K562 (cell line): ENCODE data around the gene ERBB3. TPM values are rescaled to one million over a fixed set of nuclear protein-coding genes. Genes with fewer than 3 reads are reported as not detected.

Source experiments
- FOS ChIP-seq: IDR thresholded peaks from 3 replicates; pipeline ENCODE4 v1.6.1; 2011; ENCODE audit not compliant: insufficient read length; ENCODE audit errors: extremely low read depth
- GABPB1 ChIP-seq: sonication (generic); formaldehyde crosslinking; IDR thresholded peaks from 2 replicates; pipeline ENCODE4 v1.8.0; 2022; ENCODE audit warnings: mild to moderate bottlenecking, missing genetic modification reagents
- POLR2H ChIP-seq: IDR thresholded peaks from 2 replicates; pipeline ENCODE4 v1.6.1; 2016; ENCODE audit warnings: missing genetic modification characterization, low read depth, mild to moderate bottlenecking, control low read depth, missing compliant biosample characterization, moderate library complexity
- ZNF124 ChIP-seq: sonication (generic); formaldehyde crosslinking; IDR thresholded peaks from 2 replicates; pipeline ENCODE4 v1.8.1; 2022; ENCODE audit warnings: missing genetic modification reagents
- polyA plus RNA-seq, 8 experiments: library from polyadenylated mRNA; depleted of rRNA in 4 of 8; stranded (reverse) in 5 of 8; unstranded in 3 of 8; fragments of >200 nt; fragmentation: Nextera tagmentation in 2 of 8; fragmentation: Illumina TruSeq in 1 of 8; extraction: Ambion mirVana in 2 of 8; extraction: Trizol in 1 of 8; gene quantifications; 2 replicates each; pipeline versions ENCODE4 v1.2.1 to v1.2.3, GENCODE V29; 2011 to 2014; ENCODE audit warnings: inconsistent platforms in 1 of 8, missing spikeins in 1 of 8
- total RNA-seq, 7 experiments: library from RNA; depleted of rRNA in 6 of 7; stranded (reverse); fragments of >200 nt in 6 of 7; fragmentation: Illumina TruSeq in 2 of 7; extraction: Trizol in 2 of 7; gene quantifications; 2 replicates each; pipeline versions ENCODE4 v1.2.1 to v1.2.3, GENCODE V29; 2011 to 2021; ENCODE audit warnings: low replicate concordance in 1 of 7
- TF ChIP-seq, protein P1 (sequence below): fragments of 450-650 bp; IDR thresholded peaks from 2 replicates; pipeline ENCODE4 v1.6.1; 2016; ENCODE audit warnings: mild to moderate bottlenecking, moderate library complexity
- TF ChIP-seq, protein P2 (sequence below): fragments of 200-800 bp; sonication (Bioruptor generic); IDR thresholded peaks from 2 replicates; pipeline ENCODE4 v1.6.1; 2017; ENCODE audit warnings: missing genetic modification characterization, missing compliant biosample characterization
- TF ChIP-seq, protein P3 (sequence below), 2 experiments: fragments of 200-800 bp in 1 of 2; sonication (Bioruptor generic) in 1 of 2; sonication (generic) in 1 of 2; formaldehyde crosslinking in 1 of 2; IDR thresholded peaks in 1 of 2; conservative IDR thresholded peaks in 1 of 2; 2 replicates each; pipeline versions ENCODE4 v1.5.0 to v1.6.1; 2016 to 2020; ENCODE audit warnings: missing compliant biosample characterization in 1 of 2, missing genetic modification characterization in 1 of 2, missing genetic modification reagents in 1 of 2
- TF ChIP-seq, protein P4 (sequence below): fragments of 250-450 bp; sonication (Bioruptor Pico); IDR thresholded peaks from 2 replicates; pipeline ENCODE4 v1.5.0; 2020; ENCODE audit warnings: mild to moderate bottlenecking, borderline replicate concordance

ERBB3 gene
- total and polyA plus RNA-seq, 9 of the 15 experiments (the other 6 are each of a cell fraction or from before 2014, with no cell fraction given): 1.5 to 5.4 (median 3.8) TPM

DNA sequence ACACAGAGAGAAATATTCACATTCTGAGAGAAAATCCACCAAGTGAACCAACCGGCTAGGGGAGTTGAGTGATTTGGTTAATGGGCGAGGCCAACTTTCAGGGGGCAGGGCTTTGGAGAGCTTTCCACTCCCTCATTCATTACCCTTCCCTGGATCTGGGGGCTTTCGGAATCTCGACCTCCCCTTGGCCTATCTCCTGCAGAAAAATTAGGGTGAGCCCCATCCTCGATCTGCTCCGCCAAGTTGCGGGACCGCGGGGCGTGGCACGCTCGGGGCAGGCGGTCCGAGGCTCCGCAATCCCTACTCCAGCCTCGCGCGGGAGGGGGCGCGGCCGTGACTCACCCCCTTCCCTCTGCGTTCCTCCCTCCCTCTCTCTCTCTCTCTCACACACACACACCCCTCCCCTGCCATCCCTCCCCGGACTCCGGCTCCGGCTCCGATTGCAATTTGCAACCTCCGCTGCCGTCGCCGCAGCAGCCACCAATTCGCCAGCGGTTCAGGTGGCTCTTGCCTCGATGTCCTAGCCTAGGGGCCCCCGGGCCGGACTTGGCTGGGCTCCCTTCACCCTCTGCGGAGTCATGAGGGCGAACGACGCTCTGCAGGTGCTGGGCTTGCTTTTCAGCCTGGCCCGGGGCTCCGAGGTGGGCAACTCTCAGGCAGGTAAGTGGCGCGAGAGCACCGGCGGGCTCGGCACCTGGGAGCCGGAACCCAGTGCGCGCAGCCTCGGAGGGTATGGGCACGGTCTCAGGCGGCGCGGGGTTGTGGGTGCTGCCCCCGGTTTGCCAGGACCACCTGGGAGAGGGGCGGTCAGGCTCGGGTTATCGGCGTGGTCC lies at the start of gene ERBB3 (continued):
- TF ChIP-seq, protein P1, sequence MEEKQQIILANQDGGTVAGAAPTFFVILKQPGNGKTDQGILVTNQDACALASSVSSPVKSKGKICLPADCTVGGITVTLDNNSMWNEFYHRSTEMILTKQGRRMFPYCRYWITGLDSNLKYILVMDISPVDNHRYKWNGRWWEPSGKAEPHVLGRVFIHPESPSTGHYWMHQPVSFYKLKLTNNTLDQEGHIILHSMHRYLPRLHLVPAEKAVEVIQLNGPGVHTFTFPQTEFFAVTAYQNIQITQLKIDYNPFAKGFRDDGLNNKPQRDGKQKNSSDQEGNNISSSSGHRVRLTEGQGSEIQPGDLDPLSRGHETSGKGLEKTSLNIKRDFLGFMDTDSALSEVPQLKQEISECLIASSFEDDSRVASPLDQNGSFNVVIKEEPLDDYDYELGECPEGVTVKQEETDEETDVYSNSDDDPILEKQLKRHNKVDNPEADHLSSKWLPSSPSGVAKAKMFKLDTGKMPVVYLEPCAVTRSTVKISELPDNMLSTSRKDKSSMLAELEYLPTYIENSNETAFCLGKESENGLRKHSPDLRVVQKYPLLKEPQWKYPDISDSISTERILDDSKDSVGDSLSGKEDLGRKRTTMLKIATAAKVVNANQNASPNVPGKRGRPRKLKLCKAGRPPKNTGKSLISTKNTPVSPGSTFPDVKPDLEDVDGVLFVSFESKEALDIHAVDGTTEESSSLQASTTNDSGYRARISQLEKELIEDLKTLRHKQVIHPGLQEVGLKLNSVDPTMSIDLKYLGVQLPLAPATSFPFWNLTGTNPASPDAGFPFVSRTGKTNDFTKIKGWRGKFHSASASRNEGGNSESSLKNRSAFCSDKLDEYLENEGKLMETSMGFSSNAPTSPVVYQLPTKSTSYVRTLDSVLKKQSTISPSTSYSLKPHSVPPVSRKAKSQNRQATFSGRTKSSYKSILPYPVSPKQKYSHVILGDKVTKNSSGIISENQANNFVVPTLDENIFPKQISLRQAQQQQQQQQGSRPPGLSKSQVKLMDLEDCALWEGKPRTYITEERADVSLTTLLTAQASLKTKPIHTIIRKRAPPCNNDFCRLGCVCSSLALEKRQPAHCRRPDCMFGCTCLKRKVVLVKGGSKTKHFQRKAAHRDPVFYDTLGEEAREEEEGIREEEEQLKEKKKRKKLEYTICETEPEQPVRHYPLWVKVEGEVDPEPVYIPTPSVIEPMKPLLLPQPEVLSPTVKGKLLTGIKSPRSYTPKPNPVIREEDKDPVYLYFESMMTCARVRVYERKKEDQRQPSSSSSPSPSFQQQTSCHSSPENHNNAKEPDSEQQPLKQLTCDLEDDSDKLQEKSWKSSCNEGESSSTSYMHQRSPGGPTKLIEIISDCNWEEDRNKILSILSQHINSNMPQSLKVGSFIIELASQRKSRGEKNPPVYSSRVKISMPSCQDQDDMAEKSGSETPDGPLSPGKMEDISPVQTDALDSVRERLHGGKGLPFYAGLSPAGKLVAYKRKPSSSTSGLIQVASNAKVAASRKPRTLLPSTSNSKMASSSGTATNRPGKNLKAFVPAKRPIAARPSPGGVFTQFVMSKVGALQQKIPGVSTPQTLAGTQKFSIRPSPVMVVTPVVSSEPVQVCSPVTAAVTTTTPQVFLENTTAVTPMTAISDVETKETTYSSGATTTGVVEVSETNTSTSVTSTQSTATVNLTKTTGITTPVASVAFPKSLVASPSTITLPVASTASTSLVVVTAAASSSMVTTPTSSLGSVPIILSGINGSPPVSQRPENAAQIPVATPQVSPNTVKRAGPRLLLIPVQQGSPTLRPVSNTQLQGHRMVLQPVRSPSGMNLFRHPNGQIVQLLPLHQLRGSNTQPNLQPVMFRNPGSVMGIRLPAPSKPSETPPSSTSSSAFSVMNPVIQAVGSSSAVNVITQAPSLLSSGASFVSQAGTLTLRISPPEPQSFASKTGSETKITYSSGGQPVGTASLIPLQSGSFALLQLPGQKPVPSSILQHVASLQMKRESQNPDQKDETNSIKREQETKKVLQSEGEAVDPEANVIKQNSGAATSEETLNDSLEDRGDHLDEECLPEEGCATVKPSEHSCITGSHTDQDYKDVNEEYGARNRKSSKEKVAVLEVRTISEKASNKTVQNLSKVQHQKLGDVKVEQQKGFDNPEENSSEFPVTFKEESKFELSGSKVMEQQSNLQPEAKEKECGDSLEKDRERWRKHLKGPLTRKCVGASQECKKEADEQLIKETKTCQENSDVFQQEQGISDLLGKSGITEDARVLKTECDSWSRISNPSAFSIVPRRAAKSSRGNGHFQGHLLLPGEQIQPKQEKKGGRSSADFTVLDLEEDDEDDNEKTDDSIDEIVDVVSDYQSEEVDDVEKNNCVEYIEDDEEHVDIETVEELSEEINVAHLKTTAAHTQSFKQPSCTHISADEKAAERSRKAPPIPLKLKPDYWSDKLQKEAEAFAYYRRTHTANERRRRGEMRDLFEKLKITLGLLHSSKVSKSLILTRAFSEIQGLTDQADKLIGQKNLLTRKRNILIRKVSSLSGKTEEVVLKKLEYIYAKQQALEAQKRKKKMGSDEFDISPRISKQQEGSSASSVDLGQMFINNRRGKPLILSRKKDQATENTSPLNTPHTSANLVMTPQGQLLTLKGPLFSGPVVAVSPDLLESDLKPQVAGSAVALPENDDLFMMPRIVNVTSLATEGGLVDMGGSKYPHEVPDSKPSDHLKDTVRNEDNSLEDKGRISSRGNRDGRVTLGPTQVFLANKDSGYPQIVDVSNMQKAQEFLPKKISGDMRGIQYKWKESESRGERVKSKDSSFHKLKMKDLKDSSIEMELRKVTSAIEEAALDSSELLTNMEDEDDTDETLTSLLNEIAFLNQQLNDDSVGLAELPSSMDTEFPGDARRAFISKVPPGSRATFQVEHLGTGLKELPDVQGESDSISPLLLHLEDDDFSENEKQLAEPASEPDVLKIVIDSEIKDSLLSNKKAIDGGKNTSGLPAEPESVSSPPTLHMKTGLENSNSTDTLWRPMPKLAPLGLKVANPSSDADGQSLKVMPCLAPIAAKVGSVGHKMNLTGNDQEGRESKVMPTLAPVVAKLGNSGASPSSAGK: peak; percentile 90
- TF ChIP-seq GABPB1 (CRISPR knock-in tag) (peak; percentile 53; the same call in 1 of the 2 replicates), ZNF124 (CRISPR knock-in tag) (0 out of 2 replicates have a peak, but pooled peaks have one; percentile 46), FOS (no peak), POLR2H (tag) (no peak)
- TF ChIP-seq, protein P2, sequence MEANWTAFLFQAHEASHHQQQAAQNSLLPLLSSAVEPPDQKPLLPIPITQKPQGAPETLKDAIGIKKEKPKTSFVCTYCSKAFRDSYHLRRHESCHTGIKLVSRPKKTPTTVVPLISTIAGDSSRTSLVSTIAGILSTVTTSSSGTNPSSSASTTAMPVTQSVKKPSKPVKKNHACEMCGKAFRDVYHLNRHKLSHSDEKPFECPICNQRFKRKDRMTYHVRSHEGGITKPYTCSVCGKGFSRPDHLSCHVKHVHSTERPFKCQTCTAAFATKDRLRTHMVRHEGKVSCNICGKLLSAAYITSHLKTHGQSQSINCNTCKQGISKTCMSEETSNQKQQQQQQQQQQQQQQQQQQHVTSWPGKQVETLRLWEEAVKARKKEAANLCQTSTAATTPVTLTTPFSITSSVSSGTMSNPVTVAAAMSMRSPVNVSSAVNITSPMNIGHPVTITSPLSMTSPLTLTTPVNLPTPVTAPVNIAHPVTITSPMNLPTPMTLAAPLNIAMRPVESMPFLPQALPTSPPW (CRISPR knock-in tag): peak; percentile 94
- TF ChIP-seq, protein P3, sequence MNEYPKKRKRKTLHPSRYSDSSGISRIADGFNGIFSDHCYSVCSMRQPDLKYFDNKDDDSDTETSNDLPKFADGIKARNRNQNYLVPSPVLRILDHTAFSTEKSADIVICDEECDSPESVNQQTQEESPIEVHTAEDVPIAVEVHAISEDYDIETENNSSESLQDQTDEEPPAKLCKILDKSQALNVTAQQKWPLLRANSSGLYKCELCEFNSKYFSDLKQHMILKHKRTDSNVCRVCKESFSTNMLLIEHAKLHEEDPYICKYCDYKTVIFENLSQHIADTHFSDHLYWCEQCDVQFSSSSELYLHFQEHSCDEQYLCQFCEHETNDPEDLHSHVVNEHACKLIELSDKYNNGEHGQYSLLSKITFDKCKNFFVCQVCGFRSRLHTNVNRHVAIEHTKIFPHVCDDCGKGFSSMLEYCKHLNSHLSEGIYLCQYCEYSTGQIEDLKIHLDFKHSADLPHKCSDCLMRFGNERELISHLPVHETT (CRISPR knock-in tag; conservative IDR thresholded peaks at IDR 0.05 in 1 of 2, IDR thresholded peaks at IDR 0.05 in 1 of 2): 0 out of 4 replicates have a peak, but pooled peaks of 1 of the 2 experiments have one; percentile 33
- TF ChIP-seq, protein P4, sequence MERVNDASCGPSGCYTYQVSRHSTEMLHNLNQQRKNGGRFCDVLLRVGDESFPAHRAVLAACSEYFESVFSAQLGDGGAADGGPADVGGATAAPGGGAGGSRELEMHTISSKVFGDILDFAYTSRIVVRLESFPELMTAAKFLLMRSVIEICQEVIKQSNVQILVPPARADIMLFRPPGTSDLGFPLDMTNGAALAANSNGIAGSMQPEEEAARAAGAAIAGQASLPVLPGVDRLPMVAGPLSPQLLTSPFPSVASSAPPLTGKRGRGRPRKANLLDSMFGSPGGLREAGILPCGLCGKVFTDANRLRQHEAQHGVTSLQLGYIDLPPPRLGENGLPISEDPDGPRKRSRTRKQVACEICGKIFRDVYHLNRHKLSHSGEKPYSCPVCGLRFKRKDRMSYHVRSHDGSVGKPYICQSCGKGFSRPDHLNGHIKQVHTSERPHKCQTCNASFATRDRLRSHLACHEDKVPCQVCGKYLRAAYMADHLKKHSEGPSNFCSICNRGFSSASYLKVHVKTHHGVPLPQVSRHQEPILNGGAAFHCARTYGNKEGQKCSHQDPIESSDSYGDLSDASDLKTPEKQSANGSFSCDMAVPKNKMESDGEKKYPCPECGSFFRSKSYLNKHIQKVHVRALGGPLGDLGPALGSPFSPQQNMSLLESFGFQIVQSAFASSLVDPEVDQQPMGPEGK (CRISPR knock-in tag): no peak
